GM12872 (cell line): ENCODE data around the gene OR1F1.

ENCODE experiments used
- CTCF ChIP-seq: IDR thresholded peaks from 3 replicates; pipeline ENCODE4 v1.5.1; 2011; ENCODE audit warnings: low read depth, mild to moderate bottlenecking, low read length, moderate library complexity; ENCODE audit not compliant: insufficient read depth

OR1F1 gene

GRCh38 chr16:3234543-3234856 lies 46.5 kb downstream of the OR1F1 start:
- TF ChIP-seq CTCF: no peak

- TF ChIP-seq CTCF: no peak
Measured at GRCh38 chr16:3234857-3235561, 47.0 kb downstream of the OR1F1 start, which contains the start of gene ZNF200. Gene ZNF200, minus strand, starts transcription at chr16:3235158. Its CDS starts 1,403 bp downstream, at chr16:3233755.

GRCh38 chr16:3235856-3236669 lies 48.1 kb downstream of the OR1F1 start:
- TF ChIP-seq CTCF: no peak

- no peak for TF ChIP-seq CTCF
Measured at GRCh38 chr16:3241761-3242160, 53.8 kb downstream of the OR1F1 start.

- no peak for TF ChIP-seq CTCF
Measured at GRCh38 chr16:3242709-3243108, 54.7 kb downstream of the OR1F1 start.

GRCh38 chr16:3243882-3244281 lies 55.9 kb downstream of the OR1F1 start:
- TF ChIP-seq CTCF: no peak

GRCh38 chr16:3246002-3246401 lies 58.0 kb downstream of the OR1F1 start:
- TF ChIP-seq CTCF: no peak
